DMS53 treated with DMSO at 0.1 percent for 48 hours (cell line): ENCODE measurements around the gene ARHGEF17.

Source experiments
- DNase-seq: peaks from one replicate; lab custom pipeline; 2025; ENCODE audit not compliant: unreplicated experiment; lab: John Stamatoyannopoulos, UW

ARHGEF17 gene

DNA sequence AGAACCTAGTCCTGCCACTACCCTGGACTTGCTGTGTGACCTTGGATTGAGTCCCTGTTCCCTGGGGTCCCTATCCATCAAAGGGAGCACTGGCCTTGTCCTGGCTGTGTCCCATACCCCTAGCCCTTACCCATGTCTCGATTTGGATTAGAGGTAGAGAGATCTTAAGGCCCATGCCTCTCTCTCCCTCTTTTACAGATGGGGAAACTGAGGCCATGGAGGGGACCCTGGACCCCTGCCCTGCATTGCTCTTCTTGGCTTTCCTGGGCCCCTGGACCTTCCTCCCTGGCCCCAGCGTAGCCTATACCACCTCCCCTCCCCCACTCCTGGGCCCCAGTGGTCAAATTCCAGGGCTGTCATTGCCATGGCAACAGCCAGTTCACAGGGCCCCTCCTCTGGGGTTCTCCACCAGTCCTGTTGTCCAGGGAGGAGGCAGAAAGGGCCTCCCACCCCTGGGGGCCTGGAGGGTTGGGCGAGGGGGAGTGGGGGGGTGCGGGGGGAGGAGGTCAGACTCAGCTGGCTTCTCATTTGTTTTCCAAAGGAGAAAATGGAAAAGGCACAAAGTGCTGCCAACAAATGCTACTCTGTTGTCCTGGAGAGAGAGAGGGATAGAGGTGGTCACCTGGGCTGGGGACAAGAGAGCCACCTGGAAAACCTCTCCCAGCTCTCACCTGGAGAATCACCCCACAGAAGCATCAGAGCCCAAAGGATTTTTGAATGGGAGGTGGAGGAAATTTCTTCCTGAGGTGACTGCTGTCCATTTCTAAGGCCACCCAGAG, 23.3 kb downstream of the ARHGEF17 start:
- DNase-seq: no peak

DNA sequence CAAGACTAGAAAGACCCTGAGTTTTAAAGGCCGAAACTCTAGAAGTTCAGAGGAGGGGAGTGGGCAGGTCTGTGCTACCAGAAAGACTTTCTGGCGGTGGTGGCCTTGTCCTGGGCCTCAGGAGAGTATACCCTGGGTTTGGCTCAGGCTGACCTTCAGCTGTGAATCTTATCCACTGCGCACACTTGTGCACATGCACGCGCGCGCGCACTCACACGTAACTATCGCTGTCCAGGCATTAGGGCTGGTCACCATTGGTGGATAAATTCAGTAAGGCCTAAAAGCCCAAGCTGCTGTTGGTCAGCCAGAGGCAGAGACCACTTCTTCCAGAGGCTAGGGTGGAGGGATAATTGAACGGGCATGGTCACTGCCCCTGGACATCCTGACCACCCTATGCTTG, 25.1 kb downstream of the ARHGEF17 start:
- DNase-seq: no peak

DNA sequence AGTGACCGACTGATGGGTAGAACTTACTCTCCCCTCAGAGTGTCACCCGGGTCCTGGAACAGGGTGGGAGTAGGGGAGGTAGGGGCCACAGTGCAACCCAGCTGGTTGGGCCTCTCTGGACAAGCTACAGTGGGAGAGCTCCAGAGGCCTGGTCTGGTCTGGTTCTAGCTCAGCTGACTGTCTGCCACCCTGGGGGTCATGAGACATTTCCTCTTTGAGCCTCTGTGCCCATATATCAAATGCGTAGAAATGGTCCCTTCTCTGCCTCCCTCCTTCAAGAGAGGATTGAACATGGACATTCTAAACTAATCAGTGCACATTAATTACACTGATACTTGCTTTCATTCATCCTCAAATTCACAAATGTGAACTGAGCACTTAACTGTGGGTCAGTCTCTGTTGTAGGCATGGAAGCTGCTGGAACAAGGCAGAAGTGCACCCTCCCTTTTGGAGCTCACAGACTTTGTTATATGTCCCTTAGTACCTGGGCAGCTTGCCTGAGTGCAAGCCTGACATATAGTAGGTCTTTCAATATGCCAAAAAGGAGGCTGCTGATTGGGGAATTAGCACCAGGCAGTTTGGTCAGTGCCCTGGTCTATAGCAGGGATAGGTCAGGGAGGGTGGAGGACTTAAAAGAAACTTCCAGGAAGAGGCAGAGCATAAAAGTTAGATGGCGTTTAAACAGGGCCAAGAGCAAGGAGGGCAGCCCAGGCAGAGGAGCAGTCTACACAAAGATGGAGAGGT, 25.7 kb downstream of the ARHGEF17 start:
- no peak for DNase-seq

DNA sequence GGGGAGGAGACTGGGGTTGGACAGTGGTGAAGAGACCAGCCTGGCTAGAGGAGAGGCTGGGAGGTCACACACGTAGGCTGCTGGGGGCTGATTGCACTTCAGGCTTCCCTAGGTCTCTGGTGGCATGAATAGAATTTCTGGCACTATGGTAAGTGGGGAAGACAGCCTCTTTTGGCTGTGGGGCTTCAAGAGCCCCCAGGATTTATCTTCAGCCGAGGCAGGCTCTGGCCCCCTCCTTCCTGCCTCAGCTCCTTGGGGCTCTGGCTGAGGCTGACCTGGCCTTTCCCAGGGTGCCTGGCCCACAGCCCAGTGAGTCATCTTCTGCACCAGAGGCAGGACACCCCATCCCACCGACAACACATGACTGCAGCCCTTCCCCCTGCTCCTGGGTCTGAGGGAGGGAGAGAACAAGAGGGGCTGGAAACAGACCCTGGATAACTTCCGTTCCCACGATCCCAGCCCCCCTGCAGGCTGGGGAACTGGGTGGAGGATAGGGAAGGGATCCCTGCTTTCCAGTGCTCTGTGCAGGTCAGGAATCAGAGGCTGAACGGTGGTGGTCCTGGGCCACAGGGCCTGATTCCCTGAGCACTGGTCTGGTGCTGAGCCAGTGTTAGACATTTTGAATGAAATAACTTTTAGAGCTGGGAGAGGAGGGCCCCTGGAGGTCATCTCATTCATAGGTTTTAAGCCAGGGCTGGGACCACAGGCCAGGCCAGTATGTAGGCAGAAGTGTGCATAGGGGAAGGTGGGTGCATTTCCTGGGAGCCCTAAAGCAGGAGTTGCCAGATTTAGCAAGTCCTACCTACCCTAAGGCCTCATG, 26.5 kb downstream of the ARHGEF17 start:
- no peak for DNase-seq

DNA sequence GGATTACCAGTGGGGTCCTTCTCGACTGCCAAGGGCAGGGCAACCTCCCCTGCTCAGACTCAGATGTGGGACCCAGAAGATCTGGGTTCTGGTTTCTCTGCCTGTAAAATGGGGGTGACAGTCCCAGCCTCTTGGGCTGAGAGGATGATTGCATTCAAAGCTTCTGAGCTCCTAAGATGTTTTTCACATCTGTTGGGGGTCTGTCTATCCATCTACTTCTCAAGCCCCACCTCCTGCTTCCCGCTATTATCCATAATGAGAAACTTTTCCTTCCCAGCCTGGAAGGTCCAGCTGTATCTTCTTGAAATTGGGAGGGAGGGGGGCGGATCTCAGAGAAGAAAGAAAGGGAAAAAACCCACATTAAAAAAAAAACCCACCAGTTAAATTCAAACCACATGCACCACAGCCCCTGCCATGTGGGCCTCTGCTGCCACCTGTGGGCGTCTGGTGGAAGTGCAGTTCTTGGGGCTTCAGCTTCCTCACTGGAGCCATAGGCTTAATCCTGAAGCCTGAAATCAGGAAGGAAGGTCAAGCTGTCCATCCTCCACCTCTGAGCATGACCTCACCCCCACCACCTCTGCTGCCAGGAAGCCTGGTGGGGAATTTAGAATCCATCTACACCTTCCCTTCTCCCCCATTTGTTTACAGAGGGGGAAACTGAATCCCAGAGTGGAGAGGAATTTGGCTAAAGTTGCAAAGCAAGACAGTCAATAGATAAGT, 27.3 kb downstream of the ARHGEF17 start:
- DNase-seq: peak; percentile 88

DNA sequence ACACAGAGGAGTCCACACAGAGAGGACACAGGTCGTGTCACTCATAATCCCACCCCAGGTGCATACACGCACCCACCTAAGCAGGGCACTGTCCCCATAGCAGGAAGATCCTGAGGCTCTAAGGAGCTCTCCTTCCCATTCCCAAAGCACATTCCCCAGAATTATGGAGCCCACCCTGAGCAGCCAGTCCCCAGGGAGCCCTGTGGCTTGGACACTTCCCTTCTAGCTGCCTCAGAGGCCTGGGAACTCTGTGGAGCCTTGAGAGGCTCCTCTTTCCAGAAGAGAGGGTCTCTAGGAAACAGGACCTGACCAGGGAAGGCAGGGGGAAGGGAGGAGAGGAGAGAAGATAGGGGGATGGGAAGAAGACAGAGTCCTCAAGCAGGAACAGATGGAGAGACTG, 29.8 kb downstream of the ARHGEF17 start:
- DNase-seq: no peak

DNA sequence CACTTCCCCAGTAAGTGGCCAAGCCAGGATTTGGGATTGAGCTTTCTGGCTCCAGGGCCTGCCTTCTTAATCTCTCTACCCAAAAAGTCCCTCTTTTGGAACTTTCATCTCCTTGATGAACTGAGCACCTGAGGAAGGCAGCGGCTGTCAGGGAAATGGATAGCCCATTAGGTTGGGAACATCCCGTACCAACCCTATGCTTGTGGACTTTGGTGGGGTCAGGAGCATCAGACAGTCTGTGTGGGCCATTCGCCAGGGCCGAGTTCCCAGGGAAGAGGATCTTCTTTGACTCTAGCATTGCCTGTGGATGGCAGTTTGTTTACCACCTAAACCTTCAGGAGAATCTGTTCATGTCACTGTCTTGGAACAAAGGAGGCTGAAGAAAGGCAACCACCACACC, 30.2 kb downstream of the ARHGEF17 start:
- DNase-seq: no peak

DNA sequence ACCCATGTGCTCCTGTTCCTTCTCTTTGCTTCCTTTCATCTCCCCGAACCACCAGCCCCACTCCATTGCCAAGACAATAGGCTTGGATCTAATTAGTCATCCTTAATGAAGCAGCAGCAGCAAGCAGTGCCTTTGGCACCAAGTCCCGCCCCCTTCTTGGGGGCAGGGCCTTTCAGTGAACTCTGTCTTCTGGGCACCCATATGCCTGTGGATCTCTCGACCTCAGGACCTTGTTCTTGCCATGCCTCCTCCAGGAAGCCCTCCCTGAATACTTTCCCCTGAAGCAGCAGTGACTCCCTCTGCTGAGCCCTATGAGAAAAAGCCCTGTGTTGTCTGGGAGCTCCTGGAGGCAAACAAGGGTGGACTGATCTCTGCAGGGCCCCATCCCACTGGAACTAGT, 32.1 kb downstream of the ARHGEF17 start:
- no peak for DNase-seq

DNA sequence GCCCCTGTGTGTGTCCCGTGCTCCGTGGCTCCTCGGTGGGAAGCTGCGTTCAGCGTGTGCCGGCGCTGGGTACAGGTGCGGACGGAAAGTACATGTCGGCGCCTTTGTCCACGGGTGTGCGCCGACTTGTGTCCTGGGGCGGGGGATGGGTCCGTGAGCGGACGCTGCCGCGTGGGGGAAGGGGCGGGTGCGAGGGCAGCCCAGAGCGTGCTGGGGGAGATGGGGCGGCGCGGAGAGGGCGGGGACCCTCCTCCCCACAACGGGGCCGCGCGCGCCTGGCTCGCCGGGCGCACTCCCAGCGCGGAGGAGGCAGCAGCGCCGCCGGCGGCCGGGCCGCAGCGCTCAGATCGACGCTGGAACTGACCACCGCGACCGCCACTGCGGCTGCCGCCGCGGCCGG, 34.6 kb downstream of the ARHGEF17 start:
- peak; percentile 50 for DNase-seq

DNA sequence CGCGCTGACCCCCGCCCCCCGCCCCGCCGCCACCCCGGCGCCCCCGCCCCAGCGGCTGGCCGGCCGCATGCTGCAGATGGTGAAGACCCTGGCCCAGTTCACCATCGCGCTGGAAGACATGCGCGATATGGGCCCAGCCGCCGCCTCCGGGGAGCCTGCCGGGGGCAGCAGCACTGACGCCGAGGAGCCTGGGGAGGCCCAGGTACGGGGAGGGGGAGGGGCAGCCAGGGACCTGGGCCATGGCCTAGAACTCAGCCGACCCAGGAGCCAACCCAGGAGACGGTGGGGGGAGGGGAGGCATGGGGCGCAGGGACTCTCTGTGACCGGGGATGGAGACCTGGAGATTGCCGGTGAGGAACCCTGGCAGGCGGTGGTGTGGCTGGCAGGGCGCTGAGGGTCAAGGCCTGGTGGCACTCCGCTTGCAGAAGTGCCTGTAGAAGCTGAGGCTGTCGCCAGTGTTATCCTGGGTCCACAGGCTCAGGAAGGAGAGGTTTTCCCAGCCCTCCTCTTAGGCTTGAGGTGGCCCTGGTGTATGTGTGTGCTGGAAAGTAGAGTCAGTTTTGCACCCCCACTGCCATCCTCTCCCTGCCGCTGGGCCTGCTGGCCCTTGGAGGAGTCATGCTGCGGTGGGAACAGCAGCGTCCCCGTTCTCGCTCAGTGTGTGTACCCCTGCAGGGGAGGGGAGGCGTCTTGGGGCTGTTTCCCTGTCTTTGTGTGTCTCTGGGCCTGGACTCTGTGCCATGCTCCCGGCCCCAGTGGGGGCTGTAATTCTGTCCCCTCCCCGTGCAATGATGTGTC, 35.2 kb downstream of the ARHGEF17 start:
- peak; percentile 14 for DNase-seq

DNA sequence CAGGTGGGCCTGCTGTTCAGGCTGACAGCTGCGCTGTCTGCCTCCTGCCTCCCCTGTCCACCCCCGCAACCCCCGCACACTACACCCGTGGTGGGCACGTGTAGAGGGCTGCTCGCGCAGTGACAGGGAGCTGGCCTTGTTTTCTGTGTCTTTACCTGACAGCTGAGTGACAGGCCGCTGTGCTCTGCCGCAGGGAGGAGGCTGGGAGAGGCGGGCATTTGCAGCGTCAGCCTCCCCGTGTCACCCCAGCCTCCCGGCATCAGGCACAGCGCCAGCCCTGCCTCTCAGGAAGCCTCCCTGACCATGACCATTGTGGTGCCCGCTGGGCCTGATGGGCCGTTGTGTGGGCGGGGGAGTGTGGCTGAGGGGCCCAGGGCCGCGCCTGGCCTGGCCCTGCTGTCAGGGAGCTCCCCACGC, 36.1 kb downstream of the ARHGEF17 start:
- DNase-seq: no peak

DNA sequence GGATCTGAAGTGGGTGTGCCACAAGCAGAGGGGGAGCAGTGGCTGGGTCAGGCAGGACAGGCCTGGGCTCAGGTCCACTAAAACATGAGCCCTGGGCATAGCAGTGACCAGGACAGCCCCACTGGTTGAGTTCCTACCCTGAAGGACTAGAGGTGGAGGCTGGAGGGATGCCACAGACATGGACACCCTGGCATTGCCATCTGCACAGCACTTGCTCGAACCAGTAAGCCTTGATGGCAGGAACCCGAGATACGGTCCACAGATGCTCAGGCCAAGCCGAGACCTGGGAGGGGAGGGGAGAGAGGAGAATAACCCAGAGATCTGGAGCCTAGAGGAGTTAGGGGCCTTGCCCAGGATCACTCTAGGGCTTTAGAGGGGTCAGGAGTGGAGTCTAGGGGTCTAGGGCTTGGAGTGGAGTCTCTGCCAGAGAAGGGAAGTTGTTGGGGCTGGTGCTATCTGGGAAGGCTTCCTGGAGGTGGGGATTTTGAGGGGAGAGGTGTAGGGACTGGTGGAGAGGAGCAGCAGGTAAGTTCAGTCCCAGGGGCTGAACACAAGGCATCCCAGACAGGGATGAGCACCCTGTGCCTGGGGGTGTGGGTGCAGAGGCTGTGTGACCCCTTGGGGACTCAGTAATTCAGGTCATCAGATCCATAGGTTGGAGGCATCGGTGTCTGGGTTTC, 37.5 kb downstream of the ARHGEF17 start:
- DNase-seq: no peak

DNA sequence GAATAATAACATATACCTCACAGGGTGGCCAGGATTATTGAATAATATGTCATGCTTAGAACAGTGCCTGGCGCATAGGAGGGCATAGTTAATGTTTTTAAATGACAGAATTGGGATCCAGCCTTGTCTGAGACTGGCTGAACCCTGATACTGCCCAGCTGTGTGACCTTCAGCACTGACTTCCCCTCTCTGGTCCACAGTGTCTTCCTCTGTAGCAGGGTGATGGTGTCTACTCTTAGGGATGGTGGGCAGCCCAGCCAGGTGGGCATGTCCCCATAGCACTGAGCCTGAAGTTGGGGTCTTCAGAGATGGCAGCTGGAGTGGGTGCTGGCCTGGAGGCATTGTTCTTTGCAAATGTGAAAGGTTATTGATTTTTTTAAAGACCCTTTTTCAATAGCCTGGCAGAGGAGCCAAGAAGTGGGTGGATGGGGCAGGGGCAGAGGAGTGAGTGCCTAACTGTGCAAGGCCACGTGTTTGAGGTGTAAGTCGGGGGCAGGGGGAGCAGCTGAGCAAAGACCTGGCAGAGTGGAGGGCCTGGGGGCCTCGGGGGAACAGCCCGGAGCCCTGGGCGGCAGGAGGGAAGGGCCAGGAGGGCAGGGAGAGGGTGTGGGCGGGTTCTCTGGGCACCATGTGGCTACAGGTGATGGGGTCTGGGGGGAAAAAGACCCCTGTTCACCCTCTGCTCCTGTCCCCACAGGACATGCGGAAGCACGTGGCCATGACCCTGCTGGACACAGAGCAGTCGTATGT, 38.3 kb downstream of the ARHGEF17 start:
- DNase-seq: no peak

DNA sequence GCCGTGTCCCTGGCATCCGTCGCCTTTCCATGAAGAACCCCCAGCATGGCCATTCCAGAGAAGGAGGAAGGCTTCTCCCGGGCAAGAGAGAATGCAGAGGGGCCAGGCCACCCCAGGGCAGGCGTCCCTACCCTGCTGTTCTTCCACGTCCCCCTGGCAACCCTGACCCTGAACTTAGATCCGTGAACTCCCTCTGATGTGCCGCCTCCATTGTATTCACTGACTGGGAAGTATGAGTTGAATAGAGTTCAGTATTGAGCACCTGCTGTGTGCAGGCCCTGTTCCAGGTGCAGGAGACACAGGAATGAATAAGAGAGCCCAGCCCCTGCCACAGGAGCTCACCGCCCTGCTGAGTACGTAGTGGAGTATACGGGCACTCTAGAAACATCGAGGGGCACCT, 39.0 kb downstream of the ARHGEF17 start:
- no peak for DNase-seq

DNA sequence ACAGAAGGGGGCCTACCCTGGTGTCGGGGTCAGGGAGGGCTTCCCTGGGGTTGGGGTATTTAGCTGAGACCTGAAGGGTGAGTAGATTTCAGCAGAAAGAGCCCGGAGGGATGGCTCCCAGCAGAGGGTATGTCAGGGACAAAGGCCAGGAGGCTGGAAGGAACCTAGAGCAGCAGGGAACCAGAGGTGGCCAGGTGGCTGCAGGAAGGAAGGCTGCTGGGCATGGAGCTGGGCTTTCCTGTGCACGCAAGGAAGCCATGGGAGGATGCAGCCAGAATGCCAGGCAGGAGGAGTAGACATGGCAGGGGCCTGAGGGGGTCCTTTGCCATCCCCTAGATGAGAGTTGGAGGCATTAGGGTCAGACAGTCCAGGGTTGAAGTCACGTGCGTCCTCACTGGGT, 40.8 kb downstream of the ARHGEF17 start:
- DNase-seq: no peak

DNA sequence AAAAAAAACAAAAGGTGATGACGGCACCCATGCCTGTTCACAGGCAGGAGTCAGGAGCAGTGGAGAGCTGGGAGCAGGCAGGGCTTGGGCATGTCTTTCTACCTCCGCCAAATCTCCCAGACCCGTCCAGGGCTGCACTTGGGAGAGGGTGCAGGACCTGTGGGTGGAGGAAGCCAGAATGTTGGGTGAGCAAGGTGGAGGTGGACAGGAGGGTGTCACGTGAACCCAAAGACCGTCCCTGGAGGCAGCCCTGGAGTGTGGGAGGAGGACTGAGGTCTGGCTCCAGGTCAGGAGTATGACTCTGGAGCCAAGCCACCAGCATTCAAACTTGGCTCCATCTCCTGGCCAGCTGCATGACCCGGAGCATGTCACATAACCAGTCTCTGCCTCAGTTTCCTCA, 41.6 kb downstream of the ARHGEF17 start:
- no peak for DNase-seq

DNA sequence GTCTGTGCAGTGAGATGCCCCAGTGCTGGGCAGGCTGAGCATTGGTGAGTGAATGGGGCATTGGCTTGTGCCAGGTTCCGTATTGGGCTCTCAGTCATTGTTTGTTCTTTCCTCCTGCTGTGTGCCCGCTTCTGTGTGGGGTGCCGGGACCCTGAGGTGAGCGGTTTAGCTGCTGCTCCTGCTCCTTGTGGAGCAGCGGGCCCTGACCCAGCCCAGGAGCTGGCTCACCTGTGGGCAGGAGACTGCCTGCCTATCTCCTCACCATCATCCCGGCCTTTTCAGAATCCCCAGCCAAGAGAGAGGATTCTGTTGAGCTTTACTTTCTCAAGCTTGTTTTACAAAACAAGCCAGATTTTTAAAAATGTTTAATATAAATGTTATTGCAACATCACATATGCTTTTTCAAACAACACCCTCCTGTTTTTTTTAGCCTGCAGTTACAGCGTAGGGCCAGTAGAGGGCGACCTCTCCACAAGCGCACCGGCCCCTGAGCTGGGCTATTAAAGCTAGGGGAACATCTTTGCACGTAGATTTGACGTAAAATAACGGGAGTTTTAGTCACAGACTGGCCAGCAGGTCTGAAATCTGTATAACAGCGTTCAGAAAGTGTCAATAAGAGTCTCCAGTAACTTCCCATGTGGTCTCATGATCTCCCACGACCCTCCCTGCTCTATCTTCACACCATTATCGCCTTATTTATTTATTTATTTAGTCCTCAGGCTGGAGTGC, 43.0 kb downstream of the ARHGEF17 start:
- peak; percentile 92 for DNase-seq

DNA sequence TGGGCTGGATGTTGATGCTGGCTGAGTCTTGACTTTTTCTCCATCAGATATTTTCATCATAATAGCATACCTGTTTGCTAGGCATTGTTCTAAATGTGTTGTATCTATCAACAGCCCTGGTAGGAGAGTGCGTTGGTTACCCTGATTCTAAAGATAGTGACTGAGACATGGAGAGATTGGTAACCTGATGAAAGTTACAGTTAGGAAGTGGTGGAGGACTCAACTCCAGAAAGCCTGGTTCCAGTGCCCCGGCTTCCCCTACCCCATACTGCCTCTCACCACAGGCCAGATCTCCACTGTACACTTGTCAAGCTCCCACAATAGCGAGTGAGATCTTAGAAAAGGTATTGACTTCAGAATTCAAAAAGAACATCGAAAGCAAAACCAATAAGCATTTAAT, 45.3 kb downstream of the ARHGEF17 start:
- no peak for DNase-seq
